Right ventricle myocardium inferior (tissue), 1 donor: Measurements from ENCODE around the gene ZNF764. TPM values are rescaled to one million over a fixed set of nuclear protein-coding genes. Genes with fewer than 3 reads are reported as not detected.

Source experiments
- ATAC-seq: fragments of 200-7000 bp; cut with Tn5 transposase; one replicate; pipeline ENCODE4 v1.9.1; 2020; ENCODE audit warnings: mild to moderate bottlenecking, moderate library complexity
- DNase-seq: peaks from one replicate; pipeline ENCODE4 v3.0.0; 2021; ENCODE audit errors: missing footprints
- intact Hi-C: fragments of 100-400 bp; cut with DNase I; formaldehyde crosslinking; loops from one replicate; pipeline ENCODE4 v1.11.0; 2022
- microRNA-seq: library from miRNA; unstranded; fragments of <30 nt; microRNA quantifications from one replicate; pipeline ENCODE4 v1.2.0, GENCODE V29; 2020
- total RNA-seq: library from RNA; stranded (reverse); fragmentation: NEBNext Ultra II Directional; extraction: Animal tissue kit (Norgen Biotek cat#: 25700); gene quantifications from one replicate; pipeline ENCODE4 v1.2.1, GENCODE V29; 2021
- donor health status: DM: no; HTN: yes; CAD: no; lungs with severe emphysema.

ZNF764 gene
- total RNA-seq, 1 donor from 2014 or later, result 10.0 TPM

GRCh38 chr16:30521476-30521872 is 36.7 kb downstream of the ZNF764 start:
- intact Hi-C loops, result no loop called here
- DNase-seq (no peak), ATAC-seq (no peak)

DNA sequence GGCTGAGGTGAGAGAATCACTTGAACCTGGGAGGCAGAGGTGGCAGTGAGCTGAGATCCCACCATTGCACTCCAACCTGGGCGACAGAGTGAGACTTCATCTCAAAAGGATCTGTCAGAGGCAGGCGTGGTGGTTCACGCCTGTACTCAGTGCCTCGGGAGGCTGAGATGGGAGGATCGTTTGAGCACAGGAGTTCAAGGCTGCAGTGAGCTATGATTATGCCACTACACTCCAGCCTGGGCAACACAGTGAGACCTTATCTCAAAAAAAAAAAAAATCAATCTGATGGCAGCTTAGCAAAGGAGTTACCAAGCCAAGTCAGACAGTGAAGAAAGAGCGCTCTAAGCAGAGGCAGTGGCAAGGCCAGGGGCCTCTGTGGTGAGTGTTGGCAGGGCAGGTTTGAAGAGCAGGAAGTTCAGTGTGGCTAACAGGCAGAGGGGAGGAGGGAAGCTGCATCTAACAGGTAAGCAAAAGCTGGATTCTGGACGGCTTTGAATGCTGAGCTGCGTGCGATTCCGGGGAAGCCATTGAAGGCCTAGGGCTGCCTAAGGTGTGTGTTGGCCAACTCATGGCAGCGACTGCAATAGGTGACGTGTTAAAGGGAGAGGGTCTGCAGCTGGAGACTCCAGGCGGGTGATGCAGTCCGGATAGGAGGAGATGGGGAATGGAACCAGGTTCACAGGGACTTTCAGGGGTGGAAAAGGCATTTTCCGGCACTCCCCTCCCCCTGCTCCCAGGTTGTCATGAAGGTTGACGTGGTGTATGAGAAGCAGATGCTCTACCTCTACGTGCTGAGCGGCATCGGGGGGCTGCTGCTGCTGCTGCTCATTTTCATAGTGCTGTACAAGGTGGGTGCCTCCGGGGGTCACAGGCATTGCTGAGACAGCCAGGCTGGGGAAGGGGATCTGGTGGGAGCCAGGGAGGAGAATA is 38.8 kb downstream of the ZNF764 start:
- intact Hi-C loops, result no loop called here
- no peak for ATAC-seq
- DNase-seq, result no peak

GRCh38 chr16:30518552-30518951 is 39.6 kb downstream of the ZNF764 start:
- intact Hi-C loops, result no loop called here

DNA sequence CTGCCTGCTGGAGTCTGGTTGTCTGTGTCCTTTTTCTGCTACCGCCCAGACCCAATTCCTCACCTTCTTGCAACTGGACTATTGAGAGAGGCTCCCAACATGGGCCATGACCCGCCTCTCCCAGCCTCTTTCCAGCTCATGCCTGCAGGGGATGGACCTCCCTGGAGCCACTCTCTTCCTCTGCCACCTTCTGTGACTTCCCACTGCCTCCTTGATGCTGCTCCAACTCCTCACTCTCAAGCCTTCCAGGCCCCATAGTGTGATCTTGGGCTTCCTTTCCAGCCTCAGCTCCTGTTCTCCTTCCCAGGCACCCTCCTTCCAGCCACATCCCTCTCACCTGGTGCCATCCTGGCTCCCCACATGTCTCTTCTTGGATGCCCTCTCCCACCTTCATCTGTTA is 42.9 kb downstream of the ZNF764 start:
- ATAC-seq, result no peak
- DNase-seq, result no peak
- intact Hi-C loops, result no loop called here

More at GRCh38 chr16:30518552-30518951, 39.6 kb downstream of the ZNF764 start:
- no peak for DNase-seq
- no peak for ATAC-seq

DNA sequence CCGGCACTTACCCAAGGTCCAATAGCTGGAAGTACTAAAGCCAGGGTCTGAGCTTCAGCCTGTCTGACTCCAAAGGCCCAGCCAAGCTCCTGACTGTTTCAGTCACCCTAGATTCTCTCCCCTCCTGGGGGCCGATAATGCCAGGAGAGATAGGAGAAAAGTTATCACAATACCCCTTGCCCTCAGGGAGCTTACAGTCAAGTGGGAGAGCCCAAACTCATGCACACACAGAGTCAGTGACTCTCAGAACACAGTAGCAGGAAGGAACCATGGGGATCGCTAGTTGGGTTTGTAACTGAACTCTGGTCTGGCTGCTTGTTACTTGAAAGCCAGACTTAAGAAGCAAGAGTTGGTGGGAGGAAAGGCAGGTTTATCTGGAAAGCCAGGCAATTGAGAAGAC is 46.7 kb downstream of the ZNF764 start:
- intact Hi-C loops, result no loop called here
- no peak for DNase-seq
- ATAC-seq, result no peak

DNA sequence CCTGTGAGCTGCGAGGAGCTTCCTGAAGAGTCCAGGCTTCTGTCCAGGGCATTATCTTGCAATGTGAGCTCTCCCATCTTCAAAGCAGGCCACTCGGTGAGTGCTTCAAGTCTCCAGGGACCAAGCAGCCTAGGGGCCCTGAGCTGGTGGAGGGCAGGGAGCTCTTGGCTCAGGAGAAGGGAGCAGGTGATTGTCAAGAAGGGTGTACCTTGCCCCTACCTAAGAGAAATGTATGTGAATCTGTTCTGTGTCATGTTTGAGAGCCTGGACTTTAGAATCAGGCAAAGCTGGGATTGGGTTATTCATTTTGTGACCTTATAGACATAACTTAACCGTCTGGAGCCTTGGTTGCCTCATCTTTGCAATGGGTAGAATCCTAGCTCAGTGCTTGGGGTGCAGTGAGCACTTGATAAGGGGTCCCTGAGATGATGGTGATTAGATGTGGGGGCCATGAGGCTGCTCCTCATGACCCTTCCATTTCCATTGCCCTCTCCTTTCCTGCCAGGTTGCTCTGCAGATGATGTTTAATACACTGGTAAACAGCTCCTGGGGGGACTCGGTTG is 47.7 kb downstream of the ZNF764 start:
- intact Hi-C loops, result no loop called here
- DNase-seq, result no peak
- no peak for ATAC-seq

- intact Hi-C loops, result no loop called here
- ATAC-seq (no peak), DNase-seq (no peak)
Measured at GRCh38 chr16:30509081-30509765, 49.0 kb downstream of the ZNF764 start.

Small RNA genes lying within 50 kb of the gene (microRNA-seq; reads per million reads assigned to microRNA genes)
- not detected for gene MIR4518

Other genes starting within 250 kb of the ZNF764 start
- 35.0 TPM for gene CD2BP2, start 203.1 kb downstream of the ZNF764 start, total RNA-seq
- 26.0 TPM for gene TBC1D10B, start 187.9 kb downstream of the ZNF764 start, total RNA-seq
- not detected for gene MYL11, start 183.6 kb downstream of the ZNF764 start, total RNA-seq
- gene SEPTIN1, start 175.8 kb downstream of the ZNF764 start, total RNA-seq, result 1.4 TPM
- gene ZNF48, start 163.0 kb downstream of the ZNF764 start, total RNA-seq, result 5.3 TPM
- 5.1 TPM for gene ZNF771, start 150.8 kb downstream of the ZNF764 start, total RNA-seq
- 35.2 TPM for gene DCTPP1, start 128.3 kb downstream of the ZNF764 start, total RNA-seq
- 29.3 TPM for gene SEPHS2, start 112.5 kb downstream of the ZNF764 start, total RNA-seq
- gene ITGAL, start 85.6 kb downstream of the ZNF764 start, total RNA-seq, result 4.2 TPM
- 73.8 TPM for gene ZNF768, start 31.8 kb downstream of the ZNF764 start, total RNA-seq
- gene ZNF747, start 23.5 kb downstream of the ZNF764 start, total RNA-seq, result 5.7 TPM
- gene ZNF688, start 13.3 kb upstream of the ZNF764 start, total RNA-seq, result 12.2 TPM
- 7.6 TPM for gene ZNF785, start 27.3 kb upstream of the ZNF764 start, total RNA-seq
- gene ZNF689, start 52.0 kb upstream of the ZNF764 start, total RNA-seq, result 4.2 TPM
- gene PRR14, start 92.6 kb upstream of the ZNF764 start, total RNA-seq, result 18.2 TPM
- gene FBRS, start 100.1 kb upstream of the ZNF764 start, total RNA-seq, result 31.0 TPM
- gene SRCAP, start 140.8 kb upstream of the ZNF764 start, total RNA-seq, result 39.7 TPM
- 12.6 TPM for gene PHKG2, start 190.1 kb upstream of the ZNF764 start, total RNA-seq
- gene CFAP119, start 203.7 kb upstream of the ZNF764 start, total RNA-seq, result 0.89 TPM
- gene RNF40, start 203.9 kb upstream of the ZNF764 start, total RNA-seq, result 42.6 TPM
- 17.4 TPM for gene ZNF629, start 228.8 kb upstream of the ZNF764 start, total RNA-seq